A549 (cell line): ENCODE measurements around the gene SUSD3.

Experiments
- ELK1 ChIP-seq: fragments of 150-350 bp; IDR thresholded peaks from 2 replicates; pipeline ENCODE4 v1.6.1; 2014; ENCODE audit warnings: low read depth, mild to moderate bottlenecking, low read length
- MYC ChIP-seq: IDR thresholded peaks from 2 replicates; pipeline ENCODE4 v1.6.1; 2012; ENCODE audit warnings: mild to moderate bottlenecking, inconsistent platforms, low read length, improper control_type of control experiment, borderline replicate concordance
- POLR2A ChIP-seq: IDR thresholded peaks from 2 replicates; pipeline ENCODE4 v1.6.1; 2012; ENCODE audit warnings: mild to moderate bottlenecking, low read length
- RAD21 ChIP-seq, 2 experiments: fragments of >200 bp in 1 of 2; sonication (Bioruptor Twin) in 1 of 2; formaldehyde crosslinking in 1 of 2; IDR thresholded peaks in 1 of 2; conservative IDR thresholded peaks in 1 of 2; 2 replicates in 1 of 2; 3 replicates in 1 of 2; pipeline ENCODE4 v1.6.1; 2012 to 2018; ENCODE audit warnings: inconsistent platforms in 1 of 2
- RNF2 ChIP-seq: fragments of 200-600 bp; sonication (generic); IDR thresholded peaks from 2 replicates; pipeline ENCODE4 v1.6.1; 2016; ENCODE audit warnings: low read depth, mild to moderate bottlenecking, antibody characterized with exemption, moderate library complexity, borderline replicate concordance

GRCh38 chr9:93035821-93036351 lies 22.6 kb upstream of the SUSD3 start:
- TF ChIP-seq POLR2A, result no peak
- no peak for TF ChIP-seq ELK1
- TF ChIP-seq MYC, result no peak
- no peak for TF ChIP-seq RNF2
- TF ChIP-seq RAD21 (conservative IDR thresholded peaks at IDR 0.05 in 1 of 2, IDR thresholded peaks at IDR 0.05 in 1 of 2), result no peak
